DND-41 (cell line): ENCODE results near the gene WDFY3.

Source experiments
- ATAC-seq: fragments of 200-7000 bp; cut with Tn5 transposase; 3 replicates; pipeline ENCODE4 v1.9.1; 2021; ENCODE audit warnings: low read depth; ENCODE audit not compliant: insufficient read depth
- DNase-seq: peaks from one replicate; pipeline ENCODE4 v3.0.0-alpha.2; 2020
- H2AFZ ChIP-seq: 2 replicates; pipeline ENCODE4 v1.6.0; 2012; ENCODE audit warnings: low read depth, low read length
- H3K27ac ChIP-seq: 2 replicates; pipeline ENCODE4 v1.5.1; 2012; ENCODE audit warnings: low read length, inconsistent platforms
- H3K27me3 ChIP-seq: fragments of 200-600 bp; sonication (generic); 2 replicates; pipeline ENCODE4 v1.6.0; 2012; ENCODE audit warnings: low read length, mild to moderate bottlenecking, inconsistent platforms; ENCODE audit not compliant: insufficient read depth, poor library complexity
- H3K36me3 ChIP-seq: 2 replicates; pipeline ENCODE4 v1.5.1; 2012; ENCODE audit warnings: low read length, inconsistent platforms; ENCODE audit not compliant: insufficient read depth
- H3K4me1 ChIP-seq: 2 replicates; pipeline ENCODE4 v1.5.1; 2012; ENCODE audit warnings: mild to moderate bottlenecking, low read length; ENCODE audit not compliant: insufficient read depth
- H3K4me2 ChIP-seq: 2 replicates; pipeline ENCODE4 v1.6.0; 2012; ENCODE audit warnings: mild to moderate bottlenecking, moderate library complexity, low read length, inconsistent platforms; ENCODE audit not compliant: insufficient read depth
- H3K4me3 ChIP-seq, 2 experiments: fragments of 200-600 bp in 1 of 2; shearing (Covaris generic) in 1 of 2; 2 replicates each; pipeline ENCODE4 v1.5.1; 2012 to 2016; ENCODE audit warnings: inconsistent platforms in 2 of 2, low read length in 2 of 2, mild to moderate bottlenecking in 2 of 2, low read depth in 1 of 2, moderate library complexity in 1 of 2
- H3K79me2 ChIP-seq: 2 replicates; pipeline ENCODE4 v1.6.0; 2012; ENCODE audit warnings: low read length, inconsistent platforms; ENCODE audit not compliant: insufficient read depth
- H3K9ac ChIP-seq: 2 replicates; pipeline ENCODE4 v1.6.0; 2012; ENCODE audit warnings: low read depth, mild to moderate bottlenecking, inconsistent platforms, low read length, moderate library complexity
- H3K9me3 ChIP-seq: 2 replicates; pipeline ENCODE4 v1.5.1; 2012; ENCODE audit warnings: low read length, moderate library complexity, mild to moderate bottlenecking, inconsistent platforms; ENCODE audit not compliant: insufficient read depth, severe bottlenecking
- H4K20me1 ChIP-seq: 2 replicates; pipeline ENCODE4 v1.6.0; 2012; ENCODE audit warnings: low read length; ENCODE audit not compliant: insufficient read depth
- CTCF ChIP-seq: IDR thresholded peaks from 2 replicates; pipeline ENCODE4 v1.5.1; 2012; ENCODE audit warnings: borderline replicate concordance, low read length, moderate library complexity, mild to moderate bottlenecking; ENCODE audit not compliant: poor library complexity, severe bottlenecking; ENCODE audit errors: extremely low read depth
- EZH2 ChIP-seq: IDR thresholded peaks from 3 replicates; pipeline ENCODE4 v1.6.1; 2012; ENCODE audit warnings: borderline replicate concordance, low read depth, mild to moderate bottlenecking, moderate library complexity, low read length, inconsistent platforms; ENCODE audit not compliant: severe bottlenecking

WDFY3 gene

GRCh38 chr4:84699001-84699671 lies 267.4 kb downstream of the WDFY3 start:
- Histone ChIP-seq H3K9ac (no peak overlapping the region), H4K20me1 (no peaks in the 10 kb centered on the region), H3K27ac (no peak overlapping the region), H3K9me3 (no peaks in the 10 kb centered on the region), H3K27me3 (no peaks in the 10 kb centered on the region), H3K36me3 (no peaks in the 10 kb centered on the region), H3K4me1 (no peaks in the 10 kb centered on the region), H3K4me2 (no peak overlapping the region), H2AFZ (no peak overlapping the region), H3K79me2 (no peaks in the 10 kb centered on the region), H3K4me3 (no peak overlapping the region)
- DNase-seq (no peak), ATAC-seq (no peak)
- TF ChIP-seq CTCF (no peak), EZH2 (no peak)

GRCh38 chr4:84697615-84698201 lies 268.8 kb downstream of the WDFY3 start:
- Histone ChIP-seq H3K9ac (no peak overlapping the region), H3K4me1 (no peaks in the 10 kb centered on the region), H3K9me3 (no peaks in the 10 kb centered on the region), H3K4me3 (no peak overlapping the region), H2AFZ (no peak overlapping the region), H4K20me1 (no peaks in the 10 kb centered on the region), H3K36me3 (no peaks in the 10 kb centered on the region), H3K4me2 (no peak overlapping the region), H3K27me3 (no peaks in the 10 kb centered on the region), H3K27ac (no peak overlapping the region), H3K79me2 (no peaks in the 10 kb centered on the region)
- no peak for DNase-seq
- no peak for ATAC-seq
- TF ChIP-seq CTCF, result no peak
- TF ChIP-seq EZH2, result no peak

- Histone ChIP-seq H3K4me1 (no peaks in the 10 kb centered on the region), H3K9me3 (no peaks in the 10 kb centered on the region), H3K79me2 (no peaks in the 10 kb centered on the region), H3K27me3 (no peaks in the 10 kb centered on the region), H3K4me3 (no peak overlapping the region), H4K20me1 (no peaks in the 10 kb centered on the region), H2AFZ (no peak overlapping the region), H3K27ac (no peak overlapping the region), H3K36me3 (no peaks in the 10 kb centered on the region), H3K4me2 (no peak overlapping the region), H3K9ac (no peak overlapping the region)
- TF ChIP-seq EZH2 (no peak), CTCF (no peak)
- no peak for ATAC-seq
- no peak for DNase-seq
Measured at GRCh38 chr4:84697159-84697558, 269.3 kb downstream of the WDFY3 start.
